SH-SY5Y (cell line): Measurements from ENCODE around the gene ZBTB14.

Experiments used
- GATA2 ChIP-seq: IDR thresholded peaks from 2 replicates; pipeline ENCODE4 v1.6.1; 2011; ENCODE audit warnings: mild to moderate bottlenecking, low read depth, low read length
- GATA3 ChIP-seq: IDR thresholded peaks from 2 replicates; pipeline ENCODE4 v1.6.1; 2011; ENCODE audit warnings: low read depth, mild to moderate bottlenecking, low read length, moderate library complexity

GRCh38 chr18:5305835-5306234 is 10.3 kb upstream of the ZBTB14 start:
- TF ChIP-seq GATA2 (no peak), GATA3 (no peak)
